SKM-1 treated with dmso at 0.1 percent for 144 hours (cell line): Measurements from ENCODE around the gene MGAT5B.
"Not testable (repeated sequence)": the region's sequence is repeated elsewhere in the genome, so short reads cannot be mapped to it uniquely, and the experiment has no call there.

ENCODE experiments used
- DNase-seq: peaks from one replicate; lab custom pipeline; 2025; ENCODE audit not compliant: unreplicated experiment; lab: John Stamatoyannopoulos, UW

Gene MGAT5B

DNA sequence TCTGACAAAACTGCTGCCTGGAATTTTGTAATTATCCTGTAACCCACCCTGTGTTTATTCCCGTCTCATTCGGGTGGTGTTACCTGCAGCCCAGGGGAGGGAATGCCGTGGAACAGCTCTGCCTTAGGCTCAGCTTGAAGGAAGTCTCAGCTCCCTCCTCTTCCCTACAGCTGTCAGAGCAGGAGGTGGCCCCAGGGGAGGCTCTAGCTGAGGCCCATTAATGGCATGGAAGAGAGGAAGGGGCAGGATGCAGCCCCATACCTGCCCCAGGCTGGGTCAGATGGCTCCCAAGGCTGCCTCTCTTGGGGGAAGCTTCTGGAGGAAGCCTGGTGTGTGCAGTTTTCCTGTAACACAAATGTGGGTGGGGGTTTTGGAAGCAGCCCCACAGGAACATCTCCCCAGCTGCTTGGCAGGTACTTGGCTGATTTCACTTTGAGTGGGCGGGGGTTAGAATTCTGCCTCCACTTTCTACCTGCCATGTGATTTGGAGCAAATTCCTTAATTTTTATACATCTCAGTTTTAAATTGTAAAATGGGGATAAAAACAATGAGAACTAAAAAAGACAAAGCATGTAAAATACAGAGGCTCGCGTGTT, 103.9 kb downstream of the MGAT5B start:
- DNase-seq = no peak

- DNase-seq = no peak
Observed at GRCh38 chr17:76973040-76973439, 104.8 kb downstream of the MGAT5B start.

- DNase-seq = no peak
Observed at GRCh38 chr17:76974721-76975120, 106.5 kb downstream of the MGAT5B start.

DNA sequence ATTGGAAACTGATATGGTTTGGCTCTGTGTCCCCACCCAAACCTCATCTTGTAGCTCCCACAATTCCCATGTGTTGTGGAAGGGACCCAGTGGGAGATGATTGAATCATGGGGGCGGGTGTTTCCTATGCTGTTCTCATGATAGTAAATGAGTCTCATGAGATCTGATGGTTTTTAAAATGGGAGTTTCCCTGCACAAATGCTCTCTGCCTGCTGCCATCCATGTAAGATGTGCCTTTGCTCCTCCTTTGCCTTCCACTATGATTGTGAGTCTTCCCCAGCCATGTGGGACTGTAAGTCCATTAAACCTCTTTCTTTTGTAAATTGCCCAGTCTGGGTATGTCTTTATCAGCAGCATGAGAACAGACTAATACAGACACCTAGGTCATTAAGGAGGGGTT, 109.8 kb downstream of the MGAT5B start:
- DNase-seq = not testable (repeated sequence)

GRCh38 chr17:76981545-76982295, 113.5 kb downstream of the MGAT5B start:
- no peak for DNase-seq

GRCh38 chr17:76982408-76983074, 114.3 kb downstream of the MGAT5B start:
- DNase-seq = no peak

DNA sequence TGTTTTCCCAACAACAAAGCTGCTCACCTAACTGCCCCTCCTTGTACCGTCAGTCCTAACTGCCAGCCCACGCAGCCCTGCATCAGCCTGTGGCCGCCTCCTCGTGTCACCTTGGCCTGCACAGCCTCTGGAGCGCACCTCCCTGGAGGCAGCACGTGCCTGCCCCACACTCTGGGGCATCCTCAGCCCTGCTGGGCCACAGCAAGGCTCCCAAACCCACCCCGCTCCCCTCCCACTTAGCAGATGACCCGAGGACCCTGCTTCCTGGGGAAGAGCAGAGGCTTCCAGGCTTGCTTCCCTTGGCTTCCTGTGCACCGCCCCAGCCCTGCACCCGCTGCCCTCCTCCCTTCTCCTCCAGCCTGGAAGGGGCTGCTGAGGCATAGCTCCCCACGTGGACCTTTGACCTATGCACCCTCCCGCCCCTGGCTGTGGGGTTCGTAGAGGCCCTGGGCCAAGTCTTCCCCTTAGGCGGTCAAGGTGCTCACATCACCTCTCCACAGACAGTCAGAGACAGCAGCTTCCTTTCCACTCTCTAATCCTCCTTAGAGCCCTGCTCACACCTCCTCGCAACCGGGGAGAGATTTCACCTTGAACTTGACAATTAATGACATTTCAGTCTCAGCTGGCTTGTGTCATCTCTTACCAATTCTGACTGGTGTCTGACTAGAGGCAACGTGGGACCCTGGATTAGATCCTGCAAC, 115.0 kb downstream of the MGAT5B start:
- DNase-seq = no peak

DNA sequence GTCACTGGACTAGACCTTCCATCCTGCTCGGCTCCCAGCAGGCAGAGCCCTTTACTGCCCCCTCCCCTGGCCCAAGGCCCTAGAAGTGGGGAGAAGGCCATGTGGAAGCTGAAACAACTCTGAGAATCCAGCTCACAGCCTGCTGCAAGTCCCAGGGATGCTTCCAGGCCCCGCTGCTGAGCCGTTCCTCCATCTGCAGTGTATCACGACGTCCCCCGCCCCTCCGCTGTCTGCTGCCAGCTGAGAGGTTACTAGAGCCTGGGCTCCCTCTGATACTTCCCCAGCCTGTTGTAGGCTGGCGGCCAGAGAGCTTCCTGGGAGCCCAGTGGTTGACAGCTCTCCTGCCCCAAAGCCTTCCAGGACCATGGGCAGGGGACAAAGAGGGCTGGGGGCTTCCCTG, 118.2 kb downstream of the MGAT5B start:
- no peak for DNase-seq

DNA sequence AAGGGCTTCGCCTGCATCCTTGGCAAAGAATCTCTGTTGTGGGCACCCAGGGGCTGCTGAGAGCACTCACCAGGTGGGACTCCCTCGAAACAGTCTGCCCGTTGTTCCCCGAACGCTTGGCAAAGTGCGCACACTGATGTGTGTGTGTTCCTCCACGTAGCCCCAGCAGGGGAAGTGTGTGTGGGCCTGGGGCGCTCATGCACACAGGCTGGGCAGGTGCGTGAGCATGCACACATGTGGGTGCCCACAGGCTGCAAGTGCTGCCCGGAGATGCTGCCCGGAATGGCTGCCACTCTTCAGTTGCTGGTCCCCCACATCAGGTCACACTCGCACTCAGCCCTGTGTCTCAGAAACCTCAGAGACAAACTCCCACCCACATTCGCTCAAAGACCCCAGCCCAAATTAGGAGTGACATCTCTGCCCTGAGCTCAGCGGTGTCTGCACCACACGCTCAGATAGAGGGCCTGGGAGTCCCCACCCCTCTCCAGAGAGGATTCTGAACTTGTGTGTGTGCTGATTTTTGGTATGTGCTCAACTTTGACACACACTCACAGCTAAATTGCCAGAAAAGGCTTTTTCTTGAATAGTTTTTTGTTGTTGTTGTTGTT, 119.4 kb downstream of the MGAT5B start:
- no peak for DNase-seq

DNA sequence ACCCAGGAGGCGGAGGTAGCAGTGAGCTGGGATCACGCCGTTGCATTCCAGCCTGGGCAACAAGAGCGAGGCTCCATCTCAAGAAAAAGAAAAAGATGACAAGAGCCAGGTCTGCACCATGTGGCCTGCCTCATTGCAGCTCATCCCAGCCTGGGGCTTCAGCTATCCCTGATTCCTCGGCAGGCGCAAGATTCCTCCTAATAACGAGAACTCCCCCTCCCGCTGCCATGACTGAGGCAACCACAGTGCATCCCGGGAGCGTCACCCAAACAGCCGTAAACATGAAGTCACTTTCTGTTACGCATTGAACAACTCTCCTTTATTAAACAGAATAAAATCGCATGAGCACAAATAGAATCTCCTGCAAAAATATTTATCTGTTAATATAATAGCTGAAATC, 120.6 kb downstream of the MGAT5B start:
- DNase-seq = no peak

- no peak for DNase-seq
Observed at GRCh38 chr17:76989519-76989918, 121.3 kb downstream of the MGAT5B start.

GRCh38 chr17:76992891-76993290, 124.7 kb downstream of the MGAT5B start:
- no peak for DNase-seq

DNA sequence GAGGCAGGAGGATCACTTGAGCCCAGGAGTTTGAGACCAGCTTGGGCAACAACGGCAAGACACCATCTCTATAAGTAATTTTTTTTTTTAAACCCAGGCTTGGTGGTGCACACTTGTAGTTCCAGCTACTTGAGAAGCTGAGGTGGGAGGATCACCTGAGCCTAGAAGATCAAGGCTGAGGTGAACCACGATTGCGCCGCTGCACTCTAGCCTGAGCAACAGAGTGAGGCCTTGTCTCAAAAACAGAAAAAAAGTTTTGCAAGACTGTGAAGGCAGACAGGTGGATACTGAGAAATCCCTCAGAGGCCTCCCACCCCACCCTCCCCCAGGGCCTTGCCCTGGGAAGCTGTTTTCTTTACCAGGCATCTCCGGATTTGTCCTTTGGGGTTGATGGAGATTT, 125.4 kb downstream of the MGAT5B start:
- no peak for DNase-seq

DNA sequence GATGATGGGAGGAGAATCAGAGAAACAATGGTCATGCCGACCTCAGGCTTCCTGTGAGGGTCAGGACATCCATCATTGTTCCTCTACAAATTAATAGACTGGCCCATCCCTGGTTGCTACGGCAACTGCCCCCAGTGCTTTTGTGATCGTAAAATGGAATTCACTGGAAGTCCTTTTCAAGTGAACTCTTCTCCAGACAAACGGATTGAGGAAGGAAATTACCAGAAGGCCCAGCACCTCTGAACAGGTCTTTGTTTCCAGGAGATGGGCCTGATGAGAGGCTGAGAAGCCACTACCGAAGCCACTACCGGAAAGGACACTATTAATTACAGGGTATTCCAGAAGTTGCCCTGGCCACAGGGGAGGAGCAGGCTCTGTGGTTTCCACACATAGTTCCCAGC, 126.0 kb downstream of the MGAT5B start:
- no peak for DNase-seq

DNA sequence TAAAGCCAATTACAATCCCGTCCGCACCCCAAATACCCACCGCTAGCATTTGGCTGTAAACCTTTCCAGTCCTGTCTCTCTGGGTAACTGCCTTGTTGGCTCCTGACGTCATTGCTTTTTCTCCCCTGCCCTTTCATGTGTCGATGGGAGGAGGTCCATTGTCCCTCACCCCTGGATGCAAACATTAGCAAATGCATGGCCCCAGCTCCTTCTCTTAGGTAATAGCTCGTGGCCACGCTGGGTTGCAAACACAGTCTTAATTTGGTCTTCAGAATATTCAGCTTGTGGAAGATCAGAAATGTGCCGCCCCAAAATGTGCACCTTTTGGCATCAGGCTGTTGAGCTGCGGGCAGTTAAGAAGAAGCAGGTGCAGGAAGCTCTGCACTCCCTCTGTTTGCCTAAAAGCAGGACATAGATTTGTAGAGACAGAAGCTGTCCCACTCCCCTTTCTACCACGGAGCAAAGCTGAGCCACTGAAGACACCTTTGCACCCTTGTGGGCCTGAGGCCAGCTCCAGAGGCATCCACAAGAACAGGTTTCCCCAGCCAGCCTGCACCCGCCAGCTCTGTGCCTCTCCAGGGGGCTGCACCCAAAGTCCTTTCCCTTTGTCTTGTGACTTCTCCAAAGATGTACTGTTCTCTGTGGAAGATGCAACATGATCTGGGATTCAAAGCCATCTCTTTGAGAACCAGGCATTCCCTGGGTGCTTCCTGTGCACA, 127.3 kb downstream of the MGAT5B start:
- DNase-seq = no peak

GRCh38 chr17:76996741-76997694, 128.8 kb downstream of the MGAT5B start:
- no peak for DNase-seq

GRCh38 chr17:76997981-76998531, 129.9 kb downstream of the MGAT5B start:
- DNase-seq = no peak

DNA sequence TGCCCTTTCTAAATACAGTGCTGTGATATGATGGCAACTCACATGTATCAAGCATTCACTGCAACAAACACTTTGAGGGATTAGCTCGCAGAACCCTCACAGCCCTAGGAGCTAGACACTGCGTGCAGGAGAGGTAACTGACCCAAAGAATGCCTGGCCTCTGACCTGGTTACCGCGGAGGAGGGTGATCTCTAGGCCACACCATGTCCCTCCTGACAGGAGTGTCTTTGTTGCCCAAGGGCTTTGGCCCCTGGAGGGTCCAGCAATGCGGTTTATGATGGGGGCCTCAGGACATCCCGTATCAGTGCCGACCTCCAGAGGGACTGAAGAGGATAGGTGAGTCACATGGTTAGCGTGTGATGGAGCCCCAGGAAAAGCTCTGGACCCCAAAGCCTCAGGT, 130.6 kb downstream of the MGAT5B start:
- DNase-seq = no peak
